HepG2 (cell line): ENCODE results near the gene SYCE3. TPM values are rescaled to one million over a fixed set of nuclear protein-coding genes. Genes with fewer than 3 reads are reported as not detected.

ENCODE experiments used
- ATAC-seq: fragments of 200-7000 bp; cut with Tn5 transposase; 3 replicates; pipeline ENCODE4 v1.9.1; 2020; ENCODE audit warnings: mild to moderate bottlenecking, moderate library complexity
- BruUV-seq: library from RNA; stranded (reverse); fragments of 400-500 nt; replicated peaks from 2 replicates; lab custom pipeline; 2021; lab: Mats Ljungman, UMichigan
- CTCF ChIA-PET: fragments of 300-600 bp; formaldehyde crosslinking; extraction: SDS; loops from one replicate; lab custom pipeline; 2021; ENCODE audit warnings: low total read pairs, inconsistent platforms, low intra/inter-chr PET ratio; lab: Yijun Ruan, JAX
- POLR2A ChIA-PET: fragments of 350-600 bp; sonication (Branson Sonifier 250); formaldehyde crosslinking; loops from one replicate; lab custom pipeline; 2020; ENCODE audit warnings: antibody characterized with exemption, inconsistent platforms; lab: Yijun Ruan, JAX
- DNase-seq: peaks from one replicate; pipeline ENCODE4 v3.0.0-alpha.2; 2015; ENCODE audit warnings: low spot score
- FAIRE-seq: peaks from 3 replicates; lab custom pipeline; 2011; peaks lifted over from hg19 to GRCh38; lab: Jason Lieb, UNC
- H2AFZ ChIP-seq: one replicate; pipeline ENCODE4 v1.6.1; 2011; ENCODE audit warnings: low read length, inconsistent platforms
- H3K27ac ChIP-seq: fragments of 300-600 bp; 3 replicates; pipeline ENCODE4 v1.8.0; 2011; ENCODE audit warnings: mixed run types, mild to moderate bottlenecking, mixed read lengths, low read length, inconsistent platforms; ENCODE audit not compliant: insufficient read depth; ENCODE audit errors: extremely low read length
- H3K27me3 ChIP-seq, 2 experiments: fragments of 200-600 bp in 1 of 2; 2 replicates in 1 of 2; 3 replicates in 1 of 2; pipeline versions ENCODE4 v1.6.0 to v1.8.0; 2011; ENCODE audit warnings: low read length in 2 of 2, mild to moderate bottlenecking in 2 of 2, moderate library complexity in 2 of 2, inconsistent platforms in 1 of 2; ENCODE audit not compliant: insufficient read depth in 2 of 2, control insufficient read depth in 1 of 2
- H3K36me3 ChIP-seq, 2 experiments: fragments of 200-600 bp in 1 of 2; replicated peaks in 1 of 2; 2 replicates in 1 of 2; 3 replicates in 1 of 2; pipeline versions ENCODE4 v1.5.1 to v1.8.0; 2011; ENCODE audit warnings: low read length in 2 of 2, inconsistent platforms in 1 of 2; ENCODE audit not compliant: insufficient read depth in 2 of 2, control insufficient read depth in 1 of 2
- H3K4me1 ChIP-seq: 2 replicates; pipeline ENCODE4 v1.5.1; 2012; ENCODE audit warnings: low read length, inconsistent platforms; ENCODE audit not compliant: insufficient read depth
- H3K4me2 ChIP-seq: 2 replicates; pipeline ENCODE4 v1.6.0; 2011; ENCODE audit warnings: low read depth, low read length, inconsistent platforms
- H3K4me3 ChIP-seq, 3 experiments: fragments of 200-600 bp in 1 of 3; sonication (generic), shearing (Covaris generic) in 1 of 3; replicated peaks in 1 of 3; 2 replicates each; pipeline ENCODE4 v1.5.1; 2011 to 2016; ENCODE audit warnings: low read length in 3 of 3, inconsistent platforms in 2 of 3, low read depth in 2 of 3, mild to moderate bottlenecking in 2 of 3, control low read depth in 1 of 3, mixed read lengths in 1 of 3; ENCODE audit not compliant: insufficient read depth in 1 of 3
- H3K79me2 ChIP-seq: one replicate; pipeline ENCODE4 v1.6.1; 2011; ENCODE audit warnings: low read length, inconsistent platforms; ENCODE audit not compliant: insufficient read depth
- H3K9ac ChIP-seq: 2 replicates; pipeline ENCODE4 v1.6.0; 2011; ENCODE audit warnings: mild to moderate bottlenecking, low read depth, low read length, inconsistent platforms; ENCODE audit not compliant: insufficient read depth
- H3K9me3 ChIP-seq: 2 replicates; pipeline ENCODE4 v1.5.1; 2012; ENCODE audit warnings: mild to moderate bottlenecking, low read length
- H4K20me1 ChIP-seq: 2 replicates; pipeline ENCODE4 v1.6.0; 2011; ENCODE audit warnings: inconsistent platforms, mild to moderate bottlenecking, low read length, moderate library complexity; ENCODE audit not compliant: insufficient read depth
- EED ChIP-seq: sonication (generic); formaldehyde crosslinking; IDR thresholded peaks from 2 replicates; pipeline ENCODE4 v1.5.0; 2020; ENCODE audit warnings: mild to moderate bottlenecking, missing genetic modification reagents
- HMGA1 ChIP-seq: sonication (generic); formaldehyde crosslinking; conservative IDR thresholded peaks from 2 replicates; pipeline ENCODE4 v1.4.0; 2020; ENCODE audit warnings: missing genetic modification reagents
- HNRNPH1 ChIP-seq: fragments of 200-400 bp; formaldehyde crosslinking; optimal IDR thresholded peaks from 2 replicates; pipeline ENCODE3; 2017; ENCODE audit warnings: mild to moderate bottlenecking, low read depth, low read length
- HNRNPLL ChIP-seq: fragments of 200-400 bp; formaldehyde crosslinking; IDR thresholded peaks from 2 replicates; pipeline ENCODE4 v1.6.1; 2017; ENCODE audit warnings: mild to moderate bottlenecking, low read depth, low read length; ENCODE audit not compliant: poor library complexity, severe bottlenecking
- HOXA9 ChIP-seq: sonication (generic); formaldehyde crosslinking; IDR thresholded peaks from 2 replicates; pipeline ENCODE4 v1.8.1; 2022; ENCODE audit warnings: missing genetic modification reagents, mild to moderate bottlenecking, moderate library complexity, borderline replicate concordance
- KLF6 ChIP-seq: IDR thresholded peaks from 2 replicates; pipeline ENCODE4 v1.8.0; 2016; ENCODE audit warnings: missing biosample characterization, missing genetic modification reagents
- MEF2D ChIP-seq: sonication (generic); formaldehyde crosslinking; IDR thresholded peaks from 2 replicates; pipeline ENCODE4 v1.5.1; 2020; ENCODE audit warnings: mild to moderate bottlenecking, missing genetic modification reagents
- NFE2L1 ChIP-seq: sonication (generic); formaldehyde crosslinking; IDR thresholded peaks from 2 replicates; pipeline ENCODE4 v1.4.0; 2020; ENCODE audit warnings: missing genetic modification reagents, mild to moderate bottlenecking, borderline replicate concordance
- RAD21 ChIP-seq: fragments of 450-650 bp; formaldehyde crosslinking; IDR thresholded peaks from 2 replicates; pipeline ENCODE4 v1.5.0; 2020; ENCODE audit warnings: mild to moderate bottlenecking
- REXO4 ChIP-seq: sonication (generic); formaldehyde crosslinking; IDR thresholded peaks from 2 replicates; pipeline ENCODE4 v1.8.0; 2022; ENCODE audit warnings: missing genetic modification reagents, mild to moderate bottlenecking, borderline replicate concordance
- RFXAP ChIP-seq: sonication (generic); formaldehyde crosslinking; IDR thresholded peaks from 2 replicates; pipeline ENCODE4 v1.4.0; 2020; ENCODE audit warnings: missing genetic modification reagents, borderline replicate concordance
- SNAI1 ChIP-seq: sonication (generic); formaldehyde crosslinking; IDR thresholded peaks from 2 replicates; pipeline ENCODE4 v1.5.0; 2020; ENCODE audit warnings: mild to moderate bottlenecking, missing genetic modification reagents, borderline replicate concordance
- SP1 ChIP-seq, 2 experiments: fragments of 450-650 bp in 1 of 2; sonication (generic) in 1 of 2; formaldehyde crosslinking in 1 of 2; IDR thresholded peaks; 2 replicates each; pipeline versions ENCODE4 v1.4.0 to v1.6.1; 2016 to 2020; ENCODE audit warnings: missing genetic modification reagents in 1 of 2
- TBX3 ChIP-seq: fragments of 450-650 bp; IDR thresholded peaks from 2 replicates; pipeline ENCODE4 v1.6.1; 2017; ENCODE audit warnings: antibody characterized with exemption, mild to moderate bottlenecking, inconsistent platforms, borderline replicate concordance
- ZFY ChIP-seq: sonication (generic); formaldehyde crosslinking; IDR thresholded peaks from 2 replicates; pipeline ENCODE4 v1.4.0; 2020; ENCODE audit warnings: missing genetic modification reagents
- ZNF224 ChIP-seq: sonication (generic); formaldehyde crosslinking; IDR thresholded peaks from 2 replicates; pipeline ENCODE4 v1.5.0; 2020; ENCODE audit warnings: mild to moderate bottlenecking, missing genetic modification reagents
- ZNF530 ChIP-seq: sonication (generic); formaldehyde crosslinking; IDR thresholded peaks from 2 replicates; pipeline ENCODE4 v1.5.0; 2020; ENCODE audit warnings: low read depth, mild to moderate bottlenecking, missing genetic modification reagents
- ZNF788 ChIP-seq: sonication (generic); formaldehyde crosslinking; IDR thresholded peaks from 2 replicates; pipeline ENCODE4 v1.5.0; 2020; ENCODE audit warnings: mild to moderate bottlenecking, missing genetic modification reagents, borderline replicate concordance
- ZNF816 ChIP-seq: sonication (generic); formaldehyde crosslinking; IDR thresholded peaks from 2 replicates; pipeline ENCODE4 v1.8.0; 2022; ENCODE audit warnings: missing genetic modification reagents, mild to moderate bottlenecking, borderline replicate concordance
- ZNF878 ChIP-seq: sonication (generic); formaldehyde crosslinking; IDR thresholded peaks from 2 replicates; pipeline ENCODE4 v1.8.1; 2023; ENCODE audit warnings: mild to moderate bottlenecking, missing genetic modification reagents, moderate library complexity
- WGBS: methylation state at CpG from one replicate; pipeline ENCODE4 v1.1.6; 2017; ENCODE audit warnings: low lambda C conversion rate; 5-methylcytosine and 5-hydroxymethylcytosine counted together
- in situ Hi-C: cut with HindIII; loops from 2 replicates; pipeline ENCODE4 v1.10.0; 2017; ENCODE audit warnings: low pct_unique_long_range_greater_than_20kb; ENCODE audit not compliant: extremely low pct_ligation_motif_present
- intact Hi-C: fragments of 100-400 bp; cut with micrococcal nuclease; formaldehyde crosslinking; loops from one replicate; pipeline ENCODE4 v1.10.0; 2022; ENCODE audit not compliant: unreplicated experiment
- polyA plus RNA-seq, 8 experiments: library from polyadenylated mRNA; depleted of rRNA in 3 of 8; stranded (reverse) in 7 of 8; unstranded in 1 of 8; fragments of >200 nt; fragmentation: Illumina TruSeq in 4 of 8; extraction: Trizol in 4 of 8; gene quantifications; 2 replicates each; pipeline versions ENCODE4 v1.2.1 to v1.2.3, GENCODE V29; 2011 to 2016; ENCODE audit warnings: low read depth in 4 of 8, missing spikeins in 1 of 8, mixed read lengths in 1 of 8; ENCODE audit not compliant: insufficient read depth in 1 of 8
- total RNA-seq, 5 experiments: library from RNA; depleted of rRNA; stranded (reverse); fragments of >200 nt; fragmentation: Illumina TruSeq; extraction: Trizol; gene quantifications; 2 replicates each; pipeline ENCODE4 v1.2.3, GENCODE V29; 2016; ENCODE audit warnings: low read depth in 1 of 5
- TF ChIP-seq, protein P1 (sequence below): sonication (generic); formaldehyde crosslinking; IDR thresholded peaks from 2 replicates; pipeline ENCODE4 v1.8.1; 2023; ENCODE audit warnings: mild to moderate bottlenecking, inconsistent platforms, moderate library complexity, missing genetic modification reagents, borderline replicate concordance
- TF ChIP-seq, protein P2 (sequence below): sonication (generic); formaldehyde crosslinking; IDR thresholded peaks from 2 replicates; pipeline ENCODE4 v1.8.1; 2023; ENCODE audit warnings: missing genetic modification reagents, inconsistent platforms, borderline replicate concordance

The SYCE3 gene
- total and polyA plus RNA-seq, 2 of the 13 experiments (the other 11 are each of a cell fraction or from before 2014, with no cell fraction given): not detected

GRCh38 chr22:50562523-50563412 is at the start of gene SYCE3 (continued):
- TF ChIP-seq RAD21: peak; percentile 90
- peak; percentile 65 for TF ChIP-seq HNRNPLL
- TF ChIP-seq MEF2D: 0 out of 2 replicates have a peak, but pooled peaks have one; percentile 42
- TF ChIP-seq ZFY (CRISPR knock-in tag): peak; percentile 52; the same call in 1 of the 2 replicates
- no peak for TF ChIP-seq HMGA1
- no peak for TF ChIP-seq ZNF816 (CRISPR knock-in tag)
- peak; percentile 45 for TF ChIP-seq HNRNPH1
- peak; percentile 66; the same call in 1 of the 2 replicates for TF ChIP-seq ZNF788 (CRISPR knock-in tag)
- TF ChIP-seq REXO4 (CRISPR knock-in tag): no peak
- no peak for TF ChIP-seq ZNF878 (CRISPR knock-in tag)
- 0 out of 2 replicates have a peak, but pooled peaks have one; percentile 33 for TF ChIP-seq RFXAP
- TF ChIP-seq SP1 (IDR thresholded peaks at IDR 0.05): no peak
- peak; percentile 95 for TF ChIP-seq SP1 (CRISPR knock-in tag; IDR thresholded peaks at IDR 0.05)

DNA sequence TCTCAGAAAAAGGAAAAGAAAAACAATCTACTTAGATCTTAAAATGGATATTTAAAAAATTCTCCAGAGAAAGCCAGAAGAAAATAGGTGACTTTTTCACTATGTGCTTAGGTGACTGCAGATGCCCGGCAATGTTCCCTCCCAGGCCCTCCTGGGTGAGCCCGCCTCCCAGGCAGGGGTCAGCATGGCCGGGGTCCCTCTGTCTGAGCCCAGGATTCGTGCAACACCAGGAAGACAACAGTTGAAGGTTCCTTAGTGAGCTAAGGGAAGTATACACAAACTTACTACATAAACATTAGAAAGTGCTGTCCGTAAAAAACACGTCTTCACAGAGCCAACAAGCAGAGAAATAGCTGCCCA is 49.4 kb upstream of the SYCE3 start:
- H3K9ac ChIP-seq: no peak overlapping the region
- in situ Hi-C loops: loop anchor here (5.0 kb wide), 1 partner anchor 35 kb away; the partner anchor contains the start of gene CPT1B
- TF ChIP-seq NFE2L1 (CRISPR knock-in tag) (no peak), TBX3 (no peak), ZNF224 (CRISPR knock-in tag) (no peak), HOXA9 (CRISPR knock-in tag) (no peak), ZNF530 (CRISPR knock-in tag) (no peak), KLF6 (CRISPR knock-in tag) (no peak), SNAI1 (CRISPR knock-in tag) (no peak), EED (no peak)
- TF ChIP-seq, protein P1, sequence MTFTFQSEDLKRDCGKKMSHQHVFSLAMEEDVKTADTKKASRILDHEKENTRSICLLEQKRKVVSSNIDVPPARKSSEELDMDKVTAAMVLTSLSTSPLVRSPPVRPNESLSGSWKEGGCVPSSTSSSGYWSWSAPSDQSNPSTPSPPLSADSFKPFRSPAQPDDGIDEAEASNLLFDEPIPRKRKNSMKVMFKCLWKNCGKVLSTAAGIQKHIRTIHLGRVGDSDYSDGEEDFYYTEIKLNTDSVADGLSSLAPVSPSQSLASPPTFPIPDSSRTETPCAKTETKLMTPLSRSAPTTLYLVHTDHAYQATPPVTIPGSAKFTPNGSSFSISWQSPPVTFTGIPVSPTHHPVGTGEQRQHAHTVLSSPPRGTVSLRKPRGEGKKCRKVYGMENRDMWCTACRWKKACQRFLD (CRISPR knock-in tag): no peak
- TF ChIP-seq, protein P2, sequence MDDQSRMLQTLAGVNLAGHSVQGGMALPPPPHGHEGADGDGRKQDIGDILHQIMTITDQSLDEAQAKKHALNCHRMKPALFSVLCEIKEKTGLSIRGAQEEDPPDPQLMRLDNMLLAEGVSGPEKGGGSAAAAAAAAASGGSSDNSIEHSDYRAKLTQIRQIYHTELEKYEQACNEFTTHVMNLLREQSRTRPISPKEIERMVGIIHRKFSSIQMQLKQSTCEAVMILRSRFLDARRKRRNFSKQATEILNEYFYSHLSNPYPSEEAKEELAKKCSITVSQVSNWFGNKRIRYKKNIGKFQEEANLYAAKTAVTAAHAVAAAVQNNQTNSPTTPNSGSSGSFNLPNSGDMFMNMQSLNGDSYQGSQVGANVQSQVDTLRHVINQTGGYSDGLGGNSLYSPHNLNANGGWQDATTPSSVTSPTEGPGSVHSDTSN: no peak

More for the DNA sequence above, 49.4 kb upstream of the SYCE3 start:
- FAIRE-seq (no peak), ATAC-seq (no peak), DNase-seq (no peak)
- Histone ChIP-seq H2AFZ (no peak overlapping the region), H4K20me1 (no peaks in the 10 kb centered on the region), H3K79me2 (no peaks in the 10 kb centered on the region), H3K4me3 (no peak overlapping the region), H3K4me1 (peaks cover 22% of the 10 kb centered on the region), H3K4me2 (no peak overlapping the region), H3K27ac (no peak overlapping the region), H3K27me3 (peaks cover 0 to 6% of the 10 kb centered on the region in 2 experiments; a peak in 2 of 5 replicates), H3K36me3 (no peaks in the 10 kb centered on the region), H3K9me3 (no peaks in the 10 kb centered on the region)
- WGBS: 50% methylated on average over 6 of the region's 6 CpGs
- no TSS peak for BruUV-seq
- POLR2A ChIA-PET: interaction anchor here (1.6 kb wide), 1 partner anchor 29 kb away, joined by 4 read pairs; the partner anchor contains the start of gene CHKB
- intact Hi-C loops: no loop called here
- CTCF ChIA-PET: no interaction called here
